SK-N-DZ (cell line): ENCODE measurements around the gene MRTFA.
A peak's percentile ranks its signal among the peaks of the same experiment; 100 is the strongest.
"Not testable (repeated sequence)": the region's sequence is repeated elsewhere in the genome, so short reads cannot be mapped to it uniquely, and the experiment has no call there.

Source experiments
- DNase-seq: peaks from one replicate; pipeline ENCODE4 v3.0.0-alpha.2; 2015; ENCODE audit warnings: low spot score

MRTFA gene

DNA sequence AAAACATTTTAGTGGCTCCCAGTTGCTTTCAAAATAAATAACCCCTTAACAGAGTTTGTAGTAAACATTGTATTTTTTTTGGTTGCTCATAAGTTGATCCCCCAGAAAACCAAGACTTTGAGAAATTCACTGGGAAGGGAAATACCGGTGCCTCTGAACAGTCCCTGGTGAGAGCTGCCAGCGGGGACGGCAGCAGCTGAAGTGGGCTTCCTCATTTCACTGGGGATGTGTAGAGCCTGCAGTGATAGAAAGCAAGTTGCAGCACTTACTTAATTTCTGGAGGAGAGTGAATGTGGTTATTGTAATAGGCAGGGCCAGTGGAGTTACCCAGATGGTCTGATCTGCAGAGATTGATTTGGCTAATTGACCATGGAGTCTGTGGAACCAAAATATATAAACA, 24.2 kb upstream of the MRTFA start:
- peak; percentile 38 for DNase-seq

GRCh38 chr22:40659166-40659565, 22.6 kb upstream of the MRTFA start:
- peak; percentile 76 for DNase-seq

DNA sequence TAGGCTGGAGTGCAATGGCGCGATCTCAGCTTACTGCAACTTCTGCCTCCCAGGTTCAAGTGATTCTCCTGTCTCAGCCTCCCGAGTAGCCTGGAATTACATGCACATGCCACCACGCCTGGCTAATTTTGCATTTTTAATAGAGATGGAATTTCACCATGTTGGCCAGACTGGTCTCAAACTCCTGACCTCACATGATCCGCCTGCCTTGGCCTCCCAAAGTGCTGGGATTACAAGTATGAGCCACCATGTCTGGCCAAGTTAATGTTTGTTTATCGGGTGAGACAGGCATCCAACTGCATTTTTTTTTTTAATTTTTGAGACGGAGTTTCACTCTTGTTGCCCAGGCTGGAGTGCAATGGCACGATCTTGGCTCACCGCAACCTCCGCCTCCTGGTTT, 20.1 kb upstream of the MRTFA start:
- DNase-seq, result not testable (repeated sequence)

- DNase-seq, result not testable (repeated sequence)
These were observed 19.4 kb upstream of the MRTFA start for GRCh38 chr22:40655941-40656340.

DNA sequence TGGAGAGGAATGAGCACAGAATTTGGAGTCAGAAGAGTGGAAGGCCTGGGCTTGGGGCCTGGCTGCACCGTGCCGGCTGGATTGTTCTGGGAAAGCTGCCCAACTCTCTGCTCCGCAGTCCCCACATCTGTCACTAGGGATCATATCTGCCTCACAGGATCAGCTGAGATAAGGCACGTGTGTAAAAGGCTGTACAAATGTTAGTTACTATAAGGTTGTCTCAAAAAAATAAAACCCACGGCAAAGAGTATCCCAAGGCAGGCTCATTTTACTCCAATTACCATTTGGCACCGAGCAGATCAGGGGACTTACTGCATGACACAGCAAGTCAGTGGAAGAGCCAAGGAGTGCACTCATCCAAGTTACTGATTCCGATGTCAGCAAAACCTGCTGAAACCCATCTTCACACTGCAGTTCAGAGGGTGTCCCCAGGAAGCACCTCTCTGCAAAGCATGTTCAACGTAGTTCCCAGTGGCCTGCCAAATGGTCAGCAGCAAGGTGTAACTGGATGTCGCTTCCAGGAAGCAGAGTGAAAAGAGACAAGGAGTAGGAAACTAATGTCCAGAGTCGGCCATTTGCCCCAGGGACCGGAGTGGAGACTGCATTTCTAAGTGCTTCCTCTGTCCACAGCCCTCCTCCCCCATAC, 18.1 kb upstream of the MRTFA start:
- DNase-seq, result peak; percentile 57

GRCh38 chr22:40653361-40653760, 16.8 kb upstream of the MRTFA start:
- no peak for DNase-seq

DNA sequence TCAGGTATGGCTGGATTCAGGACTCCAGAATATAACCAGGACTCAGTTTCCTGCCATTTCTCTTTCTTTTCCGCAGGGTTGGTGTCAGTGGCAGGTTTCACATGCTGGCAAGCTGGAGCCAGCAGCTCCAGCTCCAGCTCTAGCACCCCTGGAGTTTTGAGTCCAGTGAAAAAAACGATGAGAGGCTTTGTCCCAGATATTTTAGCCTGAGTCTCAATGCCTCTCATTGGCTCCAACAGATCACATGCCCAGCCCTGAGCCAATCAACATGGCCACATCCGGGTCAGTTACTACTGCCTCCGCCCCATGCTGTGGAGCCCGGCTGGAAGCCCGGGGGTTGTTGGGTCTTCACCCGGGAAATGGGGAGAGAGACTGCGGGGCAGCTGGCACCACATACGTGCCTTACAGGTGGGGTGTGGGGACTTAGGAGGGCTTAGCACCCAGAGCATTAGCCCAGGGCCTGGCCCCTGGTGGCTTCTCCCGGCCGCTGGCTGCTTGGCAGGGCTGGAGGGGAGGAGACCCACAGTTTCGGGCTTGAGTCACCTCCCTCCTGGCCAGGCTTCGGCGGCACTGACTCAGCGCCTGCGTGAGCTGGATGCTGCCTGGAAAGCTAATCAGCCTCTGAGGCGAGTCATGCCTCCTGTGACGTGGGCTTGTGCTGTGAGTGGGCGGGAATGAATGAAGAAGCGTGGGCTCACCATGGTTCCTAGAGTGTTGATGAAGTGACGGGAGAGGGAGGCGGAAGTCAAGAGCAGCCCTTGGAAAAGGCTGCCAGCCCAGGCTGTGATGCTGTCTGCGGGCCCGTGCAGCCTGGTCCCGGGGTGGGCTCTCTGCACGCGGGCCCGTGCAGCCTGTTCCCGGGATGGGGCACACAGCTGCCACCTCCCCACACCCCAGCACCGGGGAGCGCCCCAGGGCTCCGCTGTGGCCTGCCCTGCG, 15.3 kb upstream of the MRTFA start:
- peak; percentile 96 for DNase-seq

- DNase-seq, result no peak
These were observed 14.5 kb upstream of the MRTFA start for GRCh38 chr22:40651057-40651456.

- no peak for DNase-seq
These were observed 11.9 kb upstream of the MRTFA start for GRCh38 chr22:40648386-40648785.

DNA sequence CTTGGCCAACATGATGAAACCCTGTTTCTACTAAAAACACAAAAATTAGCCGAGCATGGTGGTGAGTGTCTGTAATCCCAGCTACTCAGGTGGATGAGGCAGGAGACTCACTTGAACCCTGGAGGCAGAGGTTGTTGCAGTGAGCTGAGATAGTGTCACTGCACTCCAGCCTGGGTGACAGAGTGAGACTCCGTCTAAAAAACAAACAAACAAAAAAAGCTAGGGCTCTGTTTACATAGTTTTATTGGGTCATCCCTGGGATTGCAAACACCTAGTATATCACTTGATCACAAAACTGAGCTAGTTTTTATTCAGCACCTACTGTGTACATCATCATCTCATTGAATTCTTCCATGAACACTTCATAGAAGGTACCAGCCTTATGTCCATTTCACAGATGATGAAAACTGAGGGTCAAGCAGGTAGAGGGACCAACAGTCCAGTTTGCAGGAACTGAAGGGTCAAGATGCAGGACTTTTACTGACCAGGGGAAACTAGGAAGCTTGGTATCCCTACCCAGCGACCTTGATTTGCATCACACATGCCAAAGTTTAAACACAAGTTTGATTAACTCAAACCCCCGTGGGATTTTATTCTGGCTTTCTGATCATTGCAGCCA, 9.2 kb upstream of the MRTFA start:
- DNase-seq, result no peak

DNA sequence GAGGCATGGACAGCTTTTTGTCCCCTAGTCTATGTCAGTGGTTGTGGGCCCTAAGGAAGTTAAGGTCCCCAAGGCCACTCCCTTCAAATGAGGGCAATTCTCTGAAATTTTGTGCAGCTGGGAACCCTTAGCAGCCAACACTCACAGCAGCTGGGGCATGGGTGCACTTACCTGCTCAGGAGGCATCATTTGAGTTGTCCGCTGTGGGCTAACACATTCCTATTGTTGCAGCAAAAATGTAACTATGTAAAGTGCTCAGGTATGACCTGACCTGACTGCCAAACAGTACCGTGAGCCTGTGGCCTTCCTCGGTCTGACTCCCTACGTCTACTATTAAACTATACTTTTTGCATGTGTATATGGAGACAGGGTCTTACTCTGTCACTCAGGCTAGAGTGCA, 5.8 kb upstream of the MRTFA start:
- no peak for DNase-seq

GRCh38 chr22:40641269-40641668, 4.8 kb upstream of the MRTFA start:
- DNase-seq, result no peak

DNA sequence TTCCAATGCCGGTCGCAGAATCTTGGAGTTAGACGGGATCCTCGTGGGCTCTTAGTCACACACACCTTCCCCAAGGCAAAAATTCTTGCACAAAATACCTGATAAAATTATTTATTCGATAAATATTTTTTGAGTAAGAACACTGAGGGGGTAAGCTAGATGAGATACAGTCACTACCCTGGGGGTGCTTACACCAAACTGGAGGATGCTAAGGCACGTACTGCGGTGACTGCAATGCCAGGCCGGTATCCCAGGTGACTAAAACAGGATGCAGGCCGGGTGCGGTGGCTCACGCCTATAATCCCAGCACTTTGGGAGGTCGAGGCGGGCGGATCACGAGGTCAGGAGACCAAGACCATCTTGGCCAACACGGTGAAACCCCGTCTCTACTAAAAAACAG, 1.7 kb upstream of the MRTFA start:
- no peak for DNase-seq

DNA sequence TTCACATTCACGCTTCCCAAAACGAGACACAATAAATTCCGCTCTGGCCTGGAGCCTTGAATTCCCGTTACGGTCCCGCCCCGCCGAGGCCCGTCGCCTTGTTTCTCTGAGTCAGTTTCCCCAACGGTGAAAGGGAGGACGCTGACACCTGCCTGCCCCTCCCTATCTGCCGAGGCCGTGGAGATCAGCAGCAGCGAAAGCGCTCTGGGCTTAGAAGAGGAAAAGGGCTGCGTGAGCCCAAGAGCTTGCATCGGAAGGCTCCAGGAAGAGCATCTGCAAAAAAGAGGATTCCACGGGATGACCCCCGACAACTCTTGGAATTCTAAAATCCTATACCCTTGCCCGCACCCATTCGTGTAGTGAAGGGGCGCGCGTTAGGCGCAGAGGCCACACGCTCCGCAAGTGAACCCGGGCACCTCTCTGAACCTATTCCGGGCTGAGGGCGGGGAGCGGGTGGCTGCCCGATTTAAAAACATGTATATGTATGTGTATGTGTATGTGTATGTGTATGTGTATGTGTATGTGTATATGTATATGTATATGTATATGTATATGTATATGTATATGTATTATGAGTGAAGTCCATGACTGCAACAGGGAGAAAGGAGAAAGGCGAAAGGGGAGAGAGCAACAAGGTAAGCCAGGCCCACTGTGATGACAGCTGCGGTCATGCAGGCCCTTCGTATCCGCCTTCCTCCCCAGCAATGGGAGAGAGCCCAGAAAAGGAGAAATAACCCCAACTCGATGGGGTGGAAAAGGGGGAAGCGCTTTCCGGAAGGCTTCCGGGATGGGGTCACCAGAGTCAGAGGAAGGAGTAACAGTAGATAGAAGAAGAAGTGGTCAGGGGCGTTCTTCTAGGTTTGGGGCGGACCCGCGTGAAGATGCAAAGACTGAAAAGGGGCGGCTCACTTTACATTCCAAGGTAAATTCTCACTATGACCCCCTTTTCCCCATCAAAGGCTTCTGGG, 948 bp upstream of the MRTFA start:
- no peak for DNase-seq

GRCh38 chr22:40635940-40636379, 559 bp downstream of the MRTFA start:
- no peak for DNase-seq

DNA sequence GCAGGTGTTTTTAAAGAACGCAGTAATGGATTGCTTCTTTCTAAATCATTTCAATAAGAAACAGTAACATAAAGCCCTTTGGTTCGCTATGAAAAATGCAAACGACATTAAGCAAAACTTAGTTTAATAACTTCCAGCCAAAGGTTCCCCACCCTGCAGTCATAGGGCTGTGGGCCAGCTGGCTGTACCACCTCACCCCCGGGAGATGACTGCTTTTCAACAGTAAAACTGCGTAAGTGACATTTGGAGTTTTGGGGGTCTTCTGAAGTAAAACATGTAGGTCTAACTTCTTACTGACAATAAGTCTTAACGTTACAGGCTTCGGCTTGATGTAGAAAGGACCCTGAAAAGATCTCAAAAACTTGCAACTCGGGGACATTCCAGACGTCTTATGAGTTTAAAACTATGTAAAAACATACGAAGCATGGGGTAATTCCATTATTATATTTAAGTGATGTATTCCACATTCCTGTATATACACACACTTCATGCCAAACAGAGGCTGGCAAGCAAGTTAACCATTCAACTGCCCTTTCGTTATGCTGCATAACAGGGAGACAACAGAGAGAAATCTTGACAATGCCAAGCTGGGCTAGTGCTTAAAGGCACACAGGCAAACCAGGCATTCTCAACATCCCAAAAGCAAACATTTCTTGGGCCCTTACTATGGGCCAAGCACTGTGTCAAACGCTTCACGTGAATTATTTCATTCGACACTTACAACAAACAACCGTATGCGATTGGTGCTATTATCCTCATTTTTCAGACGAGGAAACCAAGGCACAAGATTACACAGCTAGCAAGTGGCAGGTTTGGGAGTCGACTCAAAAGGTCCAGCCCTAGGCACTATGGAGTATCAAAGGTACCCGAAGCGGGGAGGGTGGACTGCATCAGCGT, 1.2 kb downstream of the MRTFA start:
- DNase-seq, result no peak

GRCh38 chr22:40634119-40634903, 2.2 kb downstream of the MRTFA start:
- DNase-seq, result no peak

DNA sequence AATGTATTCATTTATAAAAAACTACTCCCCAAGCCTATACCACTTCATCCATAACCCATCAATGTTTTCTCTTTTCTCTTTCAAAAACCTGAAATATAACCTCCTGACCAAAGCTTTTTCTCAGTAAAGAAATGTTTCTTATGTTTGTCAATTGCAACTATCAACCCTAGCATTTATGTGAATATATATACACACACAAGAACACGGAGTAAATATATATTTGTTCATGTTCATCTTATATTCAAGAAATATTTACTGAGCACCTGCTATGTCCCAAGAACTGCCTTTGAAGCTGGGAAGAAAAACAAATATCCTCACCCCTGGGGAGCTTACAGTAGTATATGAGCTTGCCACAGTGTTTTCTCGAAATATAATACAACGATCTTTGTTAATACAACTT, 3.5 kb downstream of the MRTFA start:
- DNase-seq, result no peak

- no peak for DNase-seq
These were observed 4.6 kb downstream of the MRTFA start for GRCh38 chr22:40631925-40632324.
